CD14-positive monocyte (primary cell): ENCODE results near the gene STAT4. TPM values are rescaled to one million over a fixed set of nuclear protein-coding genes. Genes with fewer than 3 reads are reported as not detected.

ENCODE experiments used
- DNase-seq, 3 donors: peaks; one replicate each; pipeline ENCODE4 v3.0.0-alpha.2; 2011 to 2022
- H2AFZ ChIP-seq: 2 replicates; pipeline ENCODE4 v1.6.0; 2012; ENCODE audit warnings: mild to moderate bottlenecking, low read depth, low read length, inconsistent platforms; ENCODE audit not compliant: insufficient read depth, poor library complexity, severe bottlenecking
- H3K27ac ChIP-seq, 2 donors: 1 replicate in 1 of 2; 2 replicates in 1 of 2; pipeline ENCODE4 v1.5.1; 2012 to 2013; ENCODE audit warnings: low read length in 2 of 2, control low read depth in 1 of 2, inconsistent platforms in 1 of 2, low read depth in 1 of 2, mild to moderate bottlenecking in 1 of 2
- H3K27me3 ChIP-seq, 2 donors: one replicate each; pipeline versions ENCODE4 v1.6.0 to v1.6.1; 2011 to 2013; ENCODE audit warnings: low read length in 2 of 2; ENCODE audit not compliant: control insufficient read depth in 2 of 2, insufficient read depth in 2 of 2
- H3K36me3 ChIP-seq, 2 donors: replicated peaks in 1 of 2; 1 replicate in 1 of 2; 2 replicates in 1 of 2; pipeline versions ENCODE4 v1.5.1 to v1.6.1; 2012 to 2013; ENCODE audit warnings: low read length in 2 of 2, control low read depth in 1 of 2, inconsistent platforms in 1 of 2, mild to moderate bottlenecking in 1 of 2; ENCODE audit not compliant: insufficient read depth in 2 of 2, control insufficient read depth in 1 of 2
- H3K4me1 ChIP-seq, 2 donors: 1 replicate in 1 of 2; 2 replicates in 1 of 2; pipeline versions ENCODE4 v1.5.1 to v1.6.1; 2012 to 2013; ENCODE audit warnings: low read length in 2 of 2, control low read depth in 1 of 2, inconsistent platforms in 1 of 2, mild to moderate bottlenecking in 1 of 2, moderate library complexity in 1 of 2; ENCODE audit not compliant: insufficient read depth in 2 of 2, control insufficient read depth in 1 of 2
- H3K4me2 ChIP-seq: replicated peaks from 2 replicates; pipeline ENCODE3; 2012; ENCODE audit warnings: low read length, moderate library complexity, mild to moderate bottlenecking; ENCODE audit not compliant: poor library complexity, severe bottlenecking; ENCODE audit errors: extremely low read depth
- H3K4me3 ChIP-seq, 3 experiments: fragments of 200-600 bp in 1 of 3; sonication (generic) in 1 of 3; replicated peaks in 1 of 3; 1 replicate in 2 of 3; 2 replicates in 1 of 3; pipeline ENCODE4 v1.5.1; 2011 to 2013; ENCODE audit warnings: low read length in 3 of 3, mild to moderate bottlenecking in 3 of 3, control low read depth in 2 of 3, low read depth in 2 of 3, inconsistent platforms in 1 of 3, moderate library complexity in 1 of 3
- H3K79me2 ChIP-seq: 2 replicates; pipeline ENCODE4 v1.6.0; 2012; ENCODE audit warnings: mild to moderate bottlenecking, control low read depth, inconsistent platforms, low read length, moderate library complexity; ENCODE audit not compliant: insufficient read depth
- H3K9ac ChIP-seq: 2 replicates; pipeline ENCODE4 v1.6.0; 2017; ENCODE audit warnings: low read length, mild to moderate bottlenecking; ENCODE audit not compliant: insufficient read depth, poor library complexity, severe bottlenecking
- H3K9me3 ChIP-seq, 2 donors: replicated peaks in 1 of 2; 1 replicate in 1 of 2; 2 replicates in 1 of 2; pipeline versions ENCODE4 v1.5.1 to v1.6.1; 2012 to 2013; ENCODE audit warnings: low read length in 2 of 2, control low read depth in 1 of 2; ENCODE audit not compliant: control insufficient read depth in 1 of 2, insufficient read depth in 1 of 2
- H4K20me1 ChIP-seq: 2 replicates; pipeline ENCODE4 v1.6.0; 2012; ENCODE audit warnings: mild to moderate bottlenecking, low read length, control low read depth, moderate library complexity; ENCODE audit not compliant: insufficient read depth
- H3K27ac Mint-ChIP-seq, 7 donors: one replicate each; pipeline ENCODE4 v1.8.0; 2020; ENCODE audit warnings: mild to moderate bottlenecking in 7 of 7, mixed read lengths in 7 of 7, moderate library complexity in 6 of 7, inconsistent platforms in 2 of 7
- H3K27me3 Mint-ChIP-seq, 3 donors: one replicate each; pipeline ENCODE4 v1.8.0; 2021 to 2022; ENCODE audit warnings: low read depth in 3 of 3, mild to moderate bottlenecking in 3 of 3, mixed read lengths in 3 of 3, moderate library complexity in 3 of 3, inconsistent platforms in 1 of 3
- H3K36me3 Mint-ChIP-seq, 2 donors: one replicate each; pipeline ENCODE4 v1.8.0; 2020; ENCODE audit warnings: mixed read lengths in 2 of 2, inconsistent platforms in 1 of 2, mild to moderate bottlenecking in 1 of 2
- H3K4me1 Mint-ChIP-seq: one replicate; pipeline ENCODE4 v1.8.0; 2020; ENCODE audit warnings: mild to moderate bottlenecking, mixed read lengths
- H3K4me3 Mint-ChIP-seq, 2 donors: one replicate each; pipeline ENCODE4 v1.8.0; 2020; ENCODE audit warnings: mild to moderate bottlenecking in 2 of 2, mixed read lengths in 2 of 2, moderate library complexity in 1 of 2
- H3K9me3 Mint-ChIP-seq, 7 donors: one replicate each; pipeline ENCODE4 v1.8.0; 2020 to 2022; ENCODE audit warnings: mixed read lengths in 7 of 7, mild to moderate bottlenecking in 6 of 7, moderate library complexity in 6 of 7, inconsistent platforms in 2 of 7
- CTCF ChIP-seq: fragments of 200-600 bp; IDR thresholded peaks from one replicate; pipeline ENCODE4 v1.8.0; 2022; ENCODE audit warnings: antibody characterized with exemption, mild to moderate bottlenecking
- WGBS: methylation state at CpG from one replicate; pipeline ENCODE4 v1.1.5; 2013; ENCODE audit warnings: missing lambda C conversion rate; ENCODE audit not compliant: insufficient coverage; 5-methylcytosine and 5-hydroxymethylcytosine counted together
- intact Hi-C, 2 donors: fragments of 100-400 bp; cut with micrococcal nuclease; formaldehyde crosslinking; loops; one replicate each; pipeline versions ENCODE4 v1.15.0 to v1.15.1; 2023
- polyA plus RNA-seq, 3 donors: library from polyadenylated mRNA; depleted of rRNA in 1 of 3; unstranded in 2 of 3; stranded (reverse) in 1 of 3; fragments of 300-500 nt in 2 of 3; fragments of >200 nt in 1 of 3; fragmentation: Illumina TruSeq in 2 of 3; gene quantifications; 1 replicate in 2 of 3; 2 replicates in 1 of 3; pipeline ENCODE4 v1.2.3, GENCODE V29; 2012 to 2021

Gene STAT4
- polyA plus RNA-seq, 3 donors: 0.31 to 0.52 (median 0.31) TPM

DNA sequence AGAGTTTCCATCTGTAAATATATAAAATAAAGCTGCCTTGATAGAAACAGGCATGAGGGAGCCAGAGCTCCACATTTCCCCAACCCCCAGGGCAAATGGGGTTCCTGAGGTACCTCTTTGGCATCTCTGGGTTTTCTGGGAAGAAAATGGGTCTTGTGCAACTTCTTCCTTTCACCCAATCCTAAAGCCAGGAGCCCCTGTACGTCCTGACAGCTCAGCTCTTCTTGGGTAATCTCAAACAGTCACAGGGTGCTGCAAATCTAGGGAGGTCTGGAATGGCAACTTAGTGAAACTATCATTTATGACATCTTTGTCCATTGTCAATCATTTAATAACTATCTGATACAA, 100.2 kb downstream of the STAT4 start:
- no CpG with 5 or more reads among the region's 1 CpG for WGBS
- Histone ChIP-seq H4K20me1 (no peaks in the 10 kb centered on the region), H3K4me3 (no peak overlapping the region), H3K36me3 (no peaks in the 10 kb centered on the region), H3K27me3 (no peaks in the 10 kb centered on the region), H3K27ac (no peak overlapping the region), H3K9me3 (no peaks in the 10 kb centered on the region), H3K79me2 (no peaks in the 10 kb centered on the region), H3K9ac (no peak overlapping the region), H3K4me2 (no peak overlapping the region), H3K4me1 (peaks cover 7 to 11% of the 10 kb centered on the region in 2 donors), H2AFZ (no peak overlapping the region)
- Mint-ChIP-seq H3K4me1 (peaks cover 3% of the 10 kb centered on the region), H3K4me3 (no peak overlapping the region), H3K27ac (no peak overlapping the region), H3K27me3 (peaks cover 1 to 2% (median 1%) of the 10 kb centered on the region in 3 donors), H3K36me3 (no peaks in the 10 kb centered on the region), H3K9me3 (peaks cover 0 to 2% (median 0%) of the 10 kb centered on the region in 7 donors)
- no peak for DNase-seq
- intact Hi-C loops: no loop called here
- TF ChIP-seq CTCF: no peak

DNA sequence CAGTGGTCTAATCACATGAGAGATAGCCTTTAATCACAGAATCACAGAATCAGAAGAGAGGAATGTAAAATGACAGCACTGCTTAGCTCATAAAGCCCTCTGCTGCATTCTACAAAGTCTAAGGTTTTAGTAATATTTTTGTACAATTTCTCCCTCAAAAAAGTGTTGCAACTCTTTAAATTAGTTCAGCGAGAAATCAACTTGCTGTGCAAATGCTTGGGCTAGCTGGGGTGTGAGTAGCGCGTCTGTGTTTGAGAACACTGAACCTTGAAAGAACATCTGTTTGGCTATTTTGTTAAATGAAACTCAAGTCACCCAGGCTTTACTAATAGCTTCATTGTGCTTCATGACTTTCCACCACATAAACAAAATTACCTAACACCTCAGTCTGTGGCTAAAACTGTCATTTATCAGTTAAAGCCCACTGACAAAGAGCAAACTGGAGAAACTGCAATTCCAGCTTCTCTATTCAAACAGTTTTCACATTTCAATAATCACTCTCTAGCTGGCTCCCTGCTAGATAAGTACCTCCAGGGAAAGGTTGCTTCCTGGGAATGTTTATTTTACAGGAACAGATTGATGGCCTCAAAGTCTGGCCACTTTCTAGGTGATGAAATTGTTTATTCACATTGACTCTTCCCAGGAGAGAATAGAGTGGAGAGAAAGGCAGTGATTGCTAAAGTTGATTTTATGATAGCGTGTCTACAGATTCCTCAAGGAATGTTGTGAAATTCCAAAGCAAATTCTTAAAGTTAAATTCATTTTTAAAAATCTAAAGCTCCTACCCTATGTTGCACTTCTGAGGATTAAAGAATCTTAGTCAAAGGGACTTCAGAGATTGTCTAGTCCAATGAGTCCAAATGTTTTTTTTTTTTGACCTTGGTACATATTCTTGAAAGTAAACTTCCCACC, 100.8 kb downstream of the STAT4 start:
- TF ChIP-seq CTCF: no peak
- Mint-ChIP-seq H3K27ac (no peak overlapping the region), H3K4me3 (no peak overlapping the region), H3K27me3 (peaks cover 1 to 2% (median 1%) of the 10 kb centered on the region in 3 donors), H3K9me3 (peaks cover 0 to 2% (median 0%) of the 10 kb centered on the region in 7 donors), H3K4me1 (peaks cover 3% of the 10 kb centered on the region), H3K36me3 (no peaks in the 10 kb centered on the region)
- H3K27ac ChIP-seq: no peak overlapping the region
- H3K36me3 ChIP-seq: no peaks in the 10 kb centered on the region
- no peak overlapping the region for H3K4me3 ChIP-seq
- peaks cover 7 to 11% of the 10 kb centered on the region in 2 donors for H3K4me1 ChIP-seq
- 100% methylated on average over 2 of the region's 4 CpGs for WGBS
- no peak for DNase-seq
- no peak overlapping the region for H3K9ac ChIP-seq
- intact Hi-C loops: no loop called here
- H4K20me1 ChIP-seq: no peaks in the 10 kb centered on the region
- H3K4me2 ChIP-seq: no peak overlapping the region
- H2AFZ ChIP-seq: no peak overlapping the region
- H3K79me2 ChIP-seq: no peaks in the 10 kb centered on the region
- H3K27me3 ChIP-seq: no peaks in the 10 kb centered on the region
- H3K9me3 ChIP-seq: no peaks in the 10 kb centered on the region
